ENCODE measurements around the gene TOP2A. TPM values are rescaled to one million over a fixed set of nuclear protein-coding genes. Genes with fewer than 3 reads are reported as not detected.
"Not testable (repeated sequence)": the region's sequence is repeated elsewhere in the genome, so short reads cannot be mapped to it uniquely, and the experiment has no call there.

TOP2A gene
- total RNA-seq, 1 experiment from 2014 or later = 141 TPM

- ChIA-PET RAD21 (ENCODE audit: low non-redundant PET in 1 of 2, low total read pairs in 2 of 2, uncharacterized antibody in 2 of 2, unreplicated experiment in 2 of 2) (no interaction called here), CTCF (no interaction called here), POLR2A (no interaction called here)
- ATAC-seq (no peak), DNase-seq (ENCODE audit: low read depth, low spot score) (no peak)
- H3K4me1 ChIP-seq (ENCODE audit: control insufficient read depth in 1 of 2, insufficient read depth in 2 of 2, low read length in 2 of 2) = no peaks in the 10 kb centered on the region
- no peak overlapping the region for H3K4me3 ChIP-seq (replicated peaks in 1 of 2; ENCODE audit: low read depth in 1 of 2, low read length in 2 of 2)
- H3K9ac ChIP-seq (ENCODE audit: low read length) = no peak overlapping the region
- H3K4me2 ChIP-seq (ENCODE audit: low read length) = no peak overlapping the region
- intact Hi-C loops (cut with micrococcal nuclease) = no loop called here
- H2AFZ ChIP-seq (ENCODE audit: low read depth, low read length, poor library complexity, severe bottlenecking) = no peak overlapping the region
- BruUV-seq (replicated peaks) = no TSS peak
- no peaks in the 10 kb centered on the region for H3K27me3 ChIP-seq (ENCODE audit: insufficient read depth, low read length)
- no peaks in the 10 kb centered on the region for H3K36me3 ChIP-seq (ENCODE audit: control insufficient read depth in 1 of 2, insufficient read depth in 2 of 2, low read length in 2 of 2)
- H3K9me2 ChIP-seq (ENCODE audit: insufficient read depth) = no peaks in the 10 kb centered on the region
- no peaks in the 10 kb centered on the region for H3K79me2 ChIP-seq (ENCODE audit: insufficient read depth, low read length)
- no peak overlapping the region for H3K27ac ChIP-seq (ENCODE audit: low read depth, low read length)
- no peaks in the 10 kb centered on the region for H3K9me3 ChIP-seq (ENCODE audit: control insufficient read depth in 1 of 2, insufficient read depth in 1 of 2, low read depth in 1 of 2, low read length in 2 of 2)
- TF ChIP-seq ELF1 (IDR thresholded peaks at IDR 0.05; ENCODE audit: borderline replicate concordance, low read depth) (no peak), CEBPB (IDR thresholded peaks at IDR 0.05; ENCODE audit: low read depth) (no peak), CTCF (IDR thresholded peaks at IDR 0.05 in 2 of 3, conservative IDR thresholded peaks at IDR 0.05 in 1 of 3; ENCODE audit: borderline replicate concordance in 1 of 3, insufficient read depth in 1 of 3, low read depth in 2 of 3, low read length in 2 of 3) (no peak), JUND (IDR thresholded peaks at IDR 0.05) (no peak), RAD21 (IDR thresholded peaks at IDR 0.05; ENCODE audit: low read depth) (no peak), ZBTB33 (IDR thresholded peaks at IDR 0.05; ENCODE audit: extremely low read depth, insufficient replicate concordance, low read length) (no peak)
- no peaks in the 10 kb centered on the region for H4K20me1 ChIP-seq (ENCODE audit: insufficient read depth)
Measured at GRCh38 chr17:40373324-40373723, 44.4 kb downstream of the TOP2A start.

GRCh38 chr17:40372644-40373043, 45.1 kb downstream of the TOP2A start:
- H4K20me1 ChIP-seq (ENCODE audit: insufficient read depth); H3K27ac ChIP-seq (ENCODE audit: low read depth, low read length); H3K4me2 ChIP-seq (ENCODE audit: low read length); DNase-seq (ENCODE audit: low read depth, low spot score); H2AFZ ChIP-seq (ENCODE audit: low read depth, low read length, poor library complexity, severe bottlenecking); BruUV-seq (replicated peaks); H3K9me3 ChIP-seq (ENCODE audit: control insufficient read depth in 1 of 2, insufficient read depth in 1 of 2, low read depth in 1 of 2, low read length in 2 of 2); POLR2A ChIA-PET; H3K36me3 ChIP-seq (ENCODE audit: control insufficient read depth in 1 of 2, insufficient read depth in 2 of 2, low read length in 2 of 2); H3K4me1 ChIP-seq (ENCODE audit: control insufficient read depth in 1 of 2, insufficient read depth in 2 of 2, low read length in 2 of 2); H3K79me2 ChIP-seq (ENCODE audit: insufficient read depth, low read length); intact Hi-C loops (cut with micrococcal nuclease); H3K9ac ChIP-seq (ENCODE audit: low read length); RAD21 ChIA-PET (ENCODE audit: low non-redundant PET in 1 of 2, low total read pairs in 2 of 2, uncharacterized antibody in 2 of 2, unreplicated experiment in 2 of 2); CTCF ChIA-PET; H3K4me3 ChIP-seq (replicated peaks in 1 of 2; ENCODE audit: low read depth in 1 of 2, low read length in 2 of 2); H3K27me3 ChIP-seq (ENCODE audit: insufficient read depth, low read length); ATAC-seq; H3K9me2 ChIP-seq (ENCODE audit: insufficient read depth): not testable (repeated sequence)
